ENCODE data around the gene KIAA0753.

Gene KIAA0753

GRCh38 chr17:6640536-6641246 is at the start of gene KIAA0753, which contains the start of gene TXNDC17:
Gene KIAA0753, minus strand, starts transcription at chr17:6640711. Its CDS starts 5,608 bp downstream, at chr17:6635103.
Gene TXNDC17, plus strand, starts transcription at chr17:6641060. Its CDS starts 23 bp downstream, at chr17:6641083.
- H2AFZ ChIP-seq (ENCODE audit: low read depth, low read length, severe bottlenecking): peak within 1 kb of the TSS; percentile 95
- H3K27ac ChIP-seq (ENCODE audit: low read depth, low read length): peak within 1 kb of the TSS; percentile 83
- H3K36me3 ChIP-seq (ENCODE audit: low read length): no peaks in the 10 kb centered on the region; the same call in 1 of the 2 replicates
- H3K4me3 ChIP-seq (ENCODE audit: insufficient read depth, low read length, poor library complexity, severe bottlenecking): peak within 1 kb of the TSS; percentile 82
- no peaks in the 10 kb centered on the region for H3K27me3 ChIP-seq (ENCODE audit: low read length)
- H3K9me2 ChIP-seq (replicated peaks; ENCODE audit: insufficient read depth, low read length): no peaks in the 10 kb centered on the region
- peak within 1 kb of the TSS; percentile 80 for H3K9ac ChIP-seq (ENCODE audit: low read length)
- H4K20me1 ChIP-seq (ENCODE audit: low read depth, low read length): no peaks in the 10 kb centered on the region
- peaks cover 15% of the 10 kb centered on the region for H3K79me2 ChIP-seq (ENCODE audit: insufficient read depth, low read length)
- no peaks in the 10 kb centered on the region for H3K9me3 ChIP-seq (ENCODE audit: insufficient read depth, low read length)
- peaks cover 5% of the 10 kb centered on the region; the same call in 1 of the 2 replicates for H3F3A ChIP-seq (ENCODE audit: insufficient read depth)
- TF ChIP-seq EZH2phosphoT487 (conservative IDR thresholded peaks at IDR 0.05; ENCODE audit: low read length): no peak
- no peak for TF ChIP-seq CTCF (IDR thresholded peaks at IDR 0.05; ENCODE audit: insufficient read depth, low read length, poor library complexity, severe bottlenecking)
- peak within 1 kb of the TSS; percentile 74 for H3K4me2 ChIP-seq (ENCODE audit: low read depth, low read length, poor library complexity, severe bottlenecking)

GRCh38 chr17:6688944-6689343 is 48.4 kb upstream of the KIAA0753 start:
- Histone ChIP-seq H3K36me3 (ENCODE audit: low read length) (no peaks in the 10 kb centered on the region), H3K79me2 (ENCODE audit: insufficient read depth, low read length) (no peaks in the 10 kb centered on the region)
- no peak for TF ChIP-seq CTCF (IDR thresholded peaks at IDR 0.05; ENCODE audit: insufficient read depth, low read length, poor library complexity, severe bottlenecking)

GRCh38 chr17:6686026-6686425 is 45.5 kb upstream of the KIAA0753 start:
- Histone ChIP-seq H3K36me3 (ENCODE audit: low read length) (no peaks in the 10 kb centered on the region), H3K79me2 (ENCODE audit: insufficient read depth, low read length) (no peaks in the 10 kb centered on the region), H3K27me3 (ENCODE audit: low read length) (no peaks in the 10 kb centered on the region)

More at GRCh38 chr17:6688944-6689343, 48.4 kb upstream of the KIAA0753 start:
- no peak overlapping the region for H3K27ac ChIP-seq (ENCODE audit: low read depth, low read length)
- H2AFZ ChIP-seq (ENCODE audit: low read depth, low read length, severe bottlenecking): no peak overlapping the region
- H3K27me3 ChIP-seq (ENCODE audit: low read length): no peaks in the 10 kb centered on the region
- H3K9ac ChIP-seq (ENCODE audit: low read length): no peak overlapping the region
- H3F3A ChIP-seq (ENCODE audit: insufficient read depth): no peaks in the 10 kb centered on the region
- H3K4me2 ChIP-seq (ENCODE audit: low read depth, low read length, poor library complexity, severe bottlenecking): no peak overlapping the region
- H3K9me2 ChIP-seq (replicated peaks; ENCODE audit: insufficient read depth, low read length): no peaks in the 10 kb centered on the region
- no peaks in the 10 kb centered on the region for H3K9me3 ChIP-seq (ENCODE audit: insufficient read depth, low read length)
- H3K4me3 ChIP-seq (ENCODE audit: insufficient read depth, low read length, poor library complexity, severe bottlenecking): no peak overlapping the region
- no peaks in the 10 kb centered on the region for H4K20me1 ChIP-seq (ENCODE audit: low read depth, low read length)

More at GRCh38 chr17:6686026-6686425, 45.5 kb upstream of the KIAA0753 start:
- Histone ChIP-seq H3K9me2 (replicated peaks; ENCODE audit: insufficient read depth, low read length) (no peaks in the 10 kb centered on the region), H4K20me1 (ENCODE audit: low read depth, low read length) (no peaks in the 10 kb centered on the region), H3K9me3 (ENCODE audit: insufficient read depth, low read length) (no peaks in the 10 kb centered on the region), H3F3A (ENCODE audit: insufficient read depth) (no peaks in the 10 kb centered on the region), H2AFZ (ENCODE audit: low read depth, low read length, severe bottlenecking) (no peak overlapping the region), H3K27ac (ENCODE audit: low read depth, low read length) (no peak overlapping the region), H3K9ac (ENCODE audit: low read length) (no peak overlapping the region), H3K4me2 (ENCODE audit: low read depth, low read length, poor library complexity, severe bottlenecking) (no peak overlapping the region), H3K4me3 (ENCODE audit: insufficient read depth, low read length, poor library complexity, severe bottlenecking) (no peak overlapping the region)
- TF ChIP-seq EZH2phosphoT487 (conservative IDR thresholded peaks at IDR 0.05; ENCODE audit: low read length) (no peak), CTCF (IDR thresholded peaks at IDR 0.05; ENCODE audit: insufficient read depth, low read length, poor library complexity, severe bottlenecking) (no peak)
